PC-3 (cell line): ENCODE results near the gene CSAD. TPM values are rescaled to one million over a fixed set of nuclear protein-coding genes. Genes with fewer than 3 reads are reported as not detected.

Experiments used
- ATAC-seq: fragments of 200-7000 bp; cut with Tn5 transposase; 2 replicates; pipeline ENCODE4 v1.9.1; 2020; ENCODE audit warnings: mild to moderate bottlenecking, moderate library complexity
- BruUV-seq: library from RNA; stranded (reverse); fragments of 400-500 nt; replicated peaks from 2 replicates; lab custom pipeline; 2021; lab: Mats Ljungman, UMichigan
- CTCF ChIA-PET: fragments of 300-600 bp; sonication (Branson Sonifier 250); formaldehyde crosslinking; loops from one replicate; lab custom pipeline; 2022; ENCODE audit warnings: antibody characterized with exemption; lab: Charles Lee
- POLR2A ChIA-PET: fragments of 300-600 bp; sonication (Branson Sonifier 250); formaldehyde crosslinking; loops from one replicate; lab custom pipeline; 2022; ENCODE audit warnings: antibody characterized with exemption; ENCODE audit not compliant: unreplicated experiment; lab: Charles Lee
- DNase-seq: peaks from one replicate; pipeline ENCODE4 v3.0.0-alpha.2; 2015
- H2AFZ ChIP-seq: fragments of 300-600 bp; sonication (generic); 2 replicates; pipeline ENCODE4 v1.6.0; 2016; ENCODE audit warnings: antibody characterized with exemption, low read length
- H3F3A ChIP-seq: fragments of 300-600 bp; sonication (generic); one replicate; pipeline ENCODE4 v1.6.0; 2017; ENCODE audit warnings: antibody characterized with exemption, low read length, control low read depth, mild to moderate bottlenecking; ENCODE audit not compliant: unreplicated experiment
- H3K27ac ChIP-seq: fragments of 300-600 bp; sonication (generic); 2 replicates; pipeline ENCODE4 v1.5.1; 2016; ENCODE audit warnings: mild to moderate bottlenecking, low read length
- H3K27me3 ChIP-seq: fragments of 300-600 bp; sonication (generic); 2 replicates; pipeline ENCODE4 v1.6.1; 2016; ENCODE audit warnings: low read length, mixed read lengths
- H3K36me3 ChIP-seq: fragments of 300-600 bp; sonication (generic); 2 replicates; pipeline ENCODE4 v1.6.1; 2016; ENCODE audit warnings: low read depth, mixed run types, low read length, mixed read lengths
- H3K4me1 ChIP-seq: fragments of 300-600 bp; sonication (generic); 2 replicates; pipeline ENCODE4 v1.5.1; 2016; ENCODE audit warnings: low read length; ENCODE audit not compliant: insufficient read depth
- H3K4me2 ChIP-seq: fragments of 300-600 bp; sonication (generic); 2 replicates; pipeline ENCODE4 v1.6.0; 2016; ENCODE audit warnings: low read length
- H3K4me3 ChIP-seq: fragments of 300-600 bp; sonication (generic); 2 replicates; pipeline ENCODE4 v1.5.1; 2016; ENCODE audit warnings: mild to moderate bottlenecking, low read length, mixed read lengths
- H3K79me2 ChIP-seq: fragments of 300-600 bp; sonication (generic); 2 replicates; pipeline ENCODE4 v1.6.1; 2017; ENCODE audit warnings: low read length, mixed read lengths
- H3K9ac ChIP-seq: fragments of 300-600 bp; sonication (generic); 2 replicates; pipeline ENCODE4 v1.6.0; 2016; ENCODE audit warnings: mild to moderate bottlenecking, low read length
- H3K9me2 ChIP-seq: fragments of 300-600 bp; sonication (generic); replicated peaks from 2 replicates; pipeline ENCODE4 v1.6.1; 2016; ENCODE audit warnings: mixed run types, low read length, mixed read lengths
- H3K9me3 ChIP-seq: fragments of 300-600 bp; sonication (generic); 2 replicates; pipeline ENCODE4 v1.6.1; 2016; ENCODE audit warnings: low read length, mixed read lengths
- H4K20me1 ChIP-seq: fragments of 300-600 bp; sonication (generic); 2 replicates; pipeline ENCODE4 v1.6.1; 2016; ENCODE audit warnings: low read length, mixed read lengths
- CTCF ChIP-seq: fragments of 300-600 bp; sonication (generic); conservative IDR thresholded peaks from 2 replicates; pipeline ENCODE4 v1.5.1; 2017; ENCODE audit warnings: antibody characterized with exemption, low read depth, mild to moderate bottlenecking, low read length
- EZH2 ChIP-seq: fragments of 300-600 bp; sonication (generic); IDR thresholded peaks from one replicate; pipeline ENCODE4 v1.6.1; 2017; ENCODE audit warnings: antibody characterized with exemption, mild to moderate bottlenecking, low read length; ENCODE audit not compliant: unreplicated experiment
- EZH2phosphoT487 ChIP-seq: fragments of 300-600 bp; sonication (generic); IDR thresholded peaks from 2 replicates; pipeline ENCODE4 v1.6.1; 2018; ENCODE audit warnings: mild to moderate bottlenecking, antibody characterized with exemption, low read length, borderline replicate concordance
- intact Hi-C: fragments of 100-400 bp; cut with micrococcal nuclease; formaldehyde crosslinking; loops from 2 replicates; pipeline ENCODE4 v1.9.0; 2023
- total RNA-seq: library from RNA; depleted of rRNA; stranded (reverse); fragments of >200 nt; gene quantifications from 2 replicates; pipeline ENCODE4 v1.2.3, GENCODE V29; 2014

The CSAD gene
- total RNA-seq, 1 experiment from 2014 or later, result 21.5 TPM

- H3K9me3 ChIP-seq, result no peaks in the 10 kb centered on the region
- CTCF ChIA-PET, result no interaction called here
- POLR2A ChIA-PET, result no interaction called here
Observed at GRCh38 chr12:53193985-53194716, 13.4 kb upstream of the CSAD start.

GRCh38 chr12:53193040-53193439, 12.3 kb upstream of the CSAD start:
- Histone ChIP-seq H3K79me2 (no peaks in the 10 kb centered on the region), H3K9me3 (no peaks in the 10 kb centered on the region), H3K27me3 (no peaks in the 10 kb centered on the region), H3K4me2 (no peak overlapping the region), H3K4me3 (no peak overlapping the region), H3K9ac (no peak overlapping the region), H3F3A (no peaks in the 10 kb centered on the region), H3K4me1 (peaks cover 10% of the 10 kb centered on the region), H2AFZ (no peak overlapping the region), H3K36me3 (peaks cover 9% of the 10 kb centered on the region), H3K27ac (no peak overlapping the region), H4K20me1 (no peaks in the 10 kb centered on the region), H3K9me2 (no peaks in the 10 kb centered on the region)
- intact Hi-C loops, result no loop called here
- no TSS peak for BruUV-seq
- CTCF ChIA-PET, result no interaction called here
- DNase-seq (no peak), ATAC-seq (no peak)
- POLR2A ChIA-PET, result no interaction called here
- TF ChIP-seq EZH2phosphoT487 (no peak), EZH2 (no peak), CTCF (no peak)

More at GRCh38 chr12:53193985-53194716, 13.4 kb upstream of the CSAD start:
- no peaks in the 10 kb centered on the region for H3K27me3 ChIP-seq
- BruUV-seq, result no TSS peak
- peaks cover 4% of the 10 kb centered on the region for H3K36me3 ChIP-seq
- H3K4me3 ChIP-seq, result no peak overlapping the region
- no peak overlapping the region for H2AFZ ChIP-seq
- no peak for DNase-seq
- no peaks in the 10 kb centered on the region for H3K79me2 ChIP-seq
- no peaks in the 10 kb centered on the region for H3K9me2 ChIP-seq
- no peaks in the 10 kb centered on the region for H4K20me1 ChIP-seq
- H3F3A ChIP-seq, result no peaks in the 10 kb centered on the region
- no peak overlapping the region for H3K27ac ChIP-seq
- no peak for ATAC-seq
- H3K4me2 ChIP-seq, result no peak overlapping the region
- TF ChIP-seq CTCF (no peak), EZH2phosphoT487 (no peak), EZH2 (no peak)
- H3K9ac ChIP-seq, result no peak overlapping the region
- H3K4me1 ChIP-seq, result peaks cover 10% of the 10 kb centered on the region
- intact Hi-C loops, result no loop called here

GRCh38 chr12:53192531-53193021, 11.9 kb upstream of the CSAD start:
- Histone ChIP-seq H3K9me3 (no peaks in the 10 kb centered on the region), H3K27me3 (no peaks in the 10 kb centered on the region), H3K79me2 (no peaks in the 10 kb centered on the region), H3F3A (no peaks in the 10 kb centered on the region), H3K4me1 (peaks cover 10% of the 10 kb centered on the region), H3K9ac (no peak overlapping the region), H2AFZ (no peak overlapping the region), H3K27ac (no peak overlapping the region), H3K4me2 (no peak overlapping the region), H4K20me1 (no peaks in the 10 kb centered on the region), H3K4me3 (no peak overlapping the region), H3K9me2 (no peaks in the 10 kb centered on the region), H3K36me3 (peaks cover 14% of the 10 kb centered on the region)
- ChIA-PET CTCF (no interaction called here), POLR2A (no interaction called here)
- DNase-seq, result no peak
- intact Hi-C loops, result no loop called here
- no peak for ATAC-seq
- TF ChIP-seq EZH2, result no peak
- no peak for TF ChIP-seq CTCF
- no peak for TF ChIP-seq EZH2phosphoT487
- BruUV-seq, result no TSS peak
